ENCODE measurements around the gene HNRNPUL2.
A peak's percentile ranks its signal among the peaks of the same experiment; 100 is the strongest.
"Not testable (repeated sequence)": the region's sequence is repeated elsewhere in the genome, so short reads cannot be mapped to it uniquely, and the experiment has no call there.

The HNRNPUL2 gene

GRCh38 chr11:62678433-62678769, 48.9 kb downstream of the HNRNPUL2 start:
- H3K79me2 ChIP-seq (ENCODE audit: insufficient read depth, low read depth) = peaks cover 15% of the 10 kb centered on the region
- H2AFZ ChIP-seq (ENCODE audit: low read depth) = peak overlapping the region; percentile 95; the same call in 1 of the 2 replicates

GRCh38 chr11:62677714-62678113, 49.5 kb downstream of the HNRNPUL2 start:
- Histone ChIP-seq H3K36me3 (ENCODE audit: insufficient read depth) (no peaks in the 10 kb centered on the region), H4K20me1 (ENCODE audit: insufficient read depth) (no peaks in the 10 kb centered on the region), H3K79me2 (ENCODE audit: insufficient read depth, low read depth) (peaks cover 19% of the 10 kb centered on the region), H3K4me2 (peak overlapping the region; percentile 94), H3K27me3 (ENCODE audit: insufficient read depth, low read depth) (no peaks in the 10 kb centered on the region), H3K4me1 (ENCODE audit: low read depth, poor library complexity, severe bottlenecking) (peaks cover 26% of the 10 kb centered on the region), H2AFZ (ENCODE audit: low read depth) (no peak overlapping the region), H3K4me3 (IDR thresholded peaks at IDR 0.05; ENCODE audit: insufficient read depth, low read depth, low read length) (no peak overlapping the region), H3K9ac (peak overlapping the region; percentile 64; the same call in 1 of the 2 replicates), H3K27ac (no peak overlapping the region)
- TF ChIP-seq CTCF (conservative IDR thresholded peaks at IDR 0.05; ENCODE audit: low read depth, low read length) = no peak

More at GRCh38 chr11:62678433-62678769, 48.9 kb downstream of the HNRNPUL2 start:
- no peaks in the 10 kb centered on the region for H4K20me1 ChIP-seq (ENCODE audit: insufficient read depth)
- no peak overlapping the region for H3K4me3 ChIP-seq (IDR thresholded peaks at IDR 0.05; ENCODE audit: insufficient read depth, low read depth, low read length)
- no peaks in the 10 kb centered on the region for H3K27me3 ChIP-seq (ENCODE audit: insufficient read depth, low read depth)
- peaks cover 22% of the 10 kb centered on the region for H3K4me1 ChIP-seq (ENCODE audit: low read depth, poor library complexity, severe bottlenecking)
- no peak for TF ChIP-seq CTCF (conservative IDR thresholded peaks at IDR 0.05; ENCODE audit: low read depth, low read length)
- peak overlapping the region; percentile 64; the same call in 1 of the 2 replicates for H3K9ac ChIP-seq
- peak overlapping the region; percentile 14; the same call in 1 of the 2 replicates for H3K27ac ChIP-seq
- H3K4me2 ChIP-seq = peak overlapping the region; percentile 94
- H3K36me3 ChIP-seq (ENCODE audit: insufficient read depth) = no peaks in the 10 kb centered on the region

- no peak overlapping the region for H2AFZ ChIP-seq (ENCODE audit: low read depth)
- H3K27ac ChIP-seq = no peak overlapping the region
- no peaks in the 10 kb centered on the region for H3K27me3 ChIP-seq (ENCODE audit: insufficient read depth, low read depth)
- no peak for TF ChIP-seq CTCF (conservative IDR thresholded peaks at IDR 0.05; ENCODE audit: low read depth, low read length)
- no peak overlapping the region for H3K4me2 ChIP-seq
- H3K79me2 ChIP-seq (ENCODE audit: insufficient read depth, low read depth) = peaks cover 20% of the 10 kb centered on the region
- H3K4me1 ChIP-seq (ENCODE audit: low read depth, poor library complexity, severe bottlenecking) = peaks cover 26% of the 10 kb centered on the region
- no peak overlapping the region for H3K4me3 ChIP-seq (IDR thresholded peaks at IDR 0.05; ENCODE audit: insufficient read depth, low read depth, low read length)
- no peak overlapping the region for H3K9ac ChIP-seq
- H4K20me1 ChIP-seq (ENCODE audit: insufficient read depth) = no peaks in the 10 kb centered on the region
- no peaks in the 10 kb centered on the region for H3K36me3 ChIP-seq (ENCODE audit: insufficient read depth)
Observed at GRCh38 chr11:62677156-62677555, 50.1 kb downstream of the HNRNPUL2 start.

- no peaks in the 10 kb centered on the region for H4K20me1 ChIP-seq (ENCODE audit: insufficient read depth)
- no peaks in the 10 kb centered on the region for H3K36me3 ChIP-seq (ENCODE audit: insufficient read depth)
- H3K4me2 ChIP-seq = no peak overlapping the region
- H3K9ac ChIP-seq = no peak overlapping the region
- H3K27me3 ChIP-seq (ENCODE audit: insufficient read depth, low read depth) = no peaks in the 10 kb centered on the region
- H3K79me2 ChIP-seq (ENCODE audit: insufficient read depth, low read depth) = peaks cover 21% of the 10 kb centered on the region
- peaks cover 26% of the 10 kb centered on the region for H3K4me1 ChIP-seq (ENCODE audit: low read depth, poor library complexity, severe bottlenecking)
- TF ChIP-seq CTCF (conservative IDR thresholded peaks at IDR 0.05; ENCODE audit: low read depth, low read length) = no peak
- no peak overlapping the region for H2AFZ ChIP-seq (ENCODE audit: low read depth)
- H3K27ac ChIP-seq = no peak overlapping the region
- H3K4me3 ChIP-seq (IDR thresholded peaks at IDR 0.05; ENCODE audit: insufficient read depth, low read depth, low read length) = no peak overlapping the region
Observed at GRCh38 chr11:62676698-62677097, 50.6 kb downstream of the HNRNPUL2 start.

- not testable (repeated sequence) for H4K20me1 ChIP-seq (ENCODE audit: insufficient read depth); H3K27me3 ChIP-seq (ENCODE audit: insufficient read depth, low read depth)
- H3K79me2 ChIP-seq (ENCODE audit: insufficient read depth, low read depth) = peaks cover 25% of the 10 kb centered on the region
Observed at GRCh38 chr11:62675415-62675814, 51.8 kb downstream of the HNRNPUL2 start.

More at GRCh38 chr11:62675415-62675814, 51.8 kb downstream of the HNRNPUL2 start:
- H3K36me3 ChIP-seq (ENCODE audit: insufficient read depth); H3K4me3 ChIP-seq (IDR thresholded peaks at IDR 0.05; ENCODE audit: insufficient read depth, low read depth, low read length); H3K27ac ChIP-seq; H3K9ac ChIP-seq; H3K4me2 ChIP-seq; H2AFZ ChIP-seq (ENCODE audit: low read depth): not testable (repeated sequence)
- peaks cover 25% of the 10 kb centered on the region for H3K4me1 ChIP-seq (ENCODE audit: low read depth, poor library complexity, severe bottlenecking)

Measured in KMS-11 (cell line).